Measurements from ENCODE around the gene GP5.

DNA sequence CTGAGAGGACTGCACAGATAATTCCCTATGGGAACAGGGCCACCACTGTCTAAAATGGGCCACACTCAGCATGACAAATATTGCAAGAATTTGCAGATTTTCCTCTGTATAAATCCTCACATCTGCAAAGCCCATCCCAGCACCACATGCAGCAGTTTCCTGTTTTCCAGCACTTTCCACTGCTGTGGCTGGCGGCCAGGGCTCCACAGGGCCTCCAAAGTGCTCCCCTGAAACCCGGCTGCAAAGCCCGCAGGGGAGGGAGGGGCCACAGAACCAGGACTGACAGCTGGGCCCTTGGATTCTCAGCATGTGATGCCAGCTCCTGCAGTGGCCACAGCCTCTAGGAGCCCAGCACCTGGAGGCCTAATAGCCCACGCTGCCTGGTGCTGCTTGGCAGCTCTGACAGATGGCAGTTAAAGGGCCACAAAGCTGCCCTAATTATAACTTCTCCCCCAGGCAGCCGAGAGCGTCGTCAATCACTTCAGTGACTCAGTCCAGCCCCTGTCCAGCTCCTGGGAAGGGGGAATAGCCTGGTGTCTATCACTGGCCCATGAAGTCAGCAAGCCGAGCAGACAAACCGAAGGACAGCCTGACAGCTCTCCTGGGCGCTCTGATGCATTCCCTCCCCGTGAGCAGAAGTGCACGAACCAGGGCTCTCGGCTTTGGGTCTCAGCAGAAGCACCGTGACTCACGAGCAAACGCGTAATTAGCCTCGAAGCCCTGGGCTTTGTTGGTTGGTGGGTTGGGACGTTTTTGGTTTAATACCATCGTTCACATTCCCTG lies 34.2 kb downstream of the GP5 start:
- TF ChIP-seq, protein P1, sequence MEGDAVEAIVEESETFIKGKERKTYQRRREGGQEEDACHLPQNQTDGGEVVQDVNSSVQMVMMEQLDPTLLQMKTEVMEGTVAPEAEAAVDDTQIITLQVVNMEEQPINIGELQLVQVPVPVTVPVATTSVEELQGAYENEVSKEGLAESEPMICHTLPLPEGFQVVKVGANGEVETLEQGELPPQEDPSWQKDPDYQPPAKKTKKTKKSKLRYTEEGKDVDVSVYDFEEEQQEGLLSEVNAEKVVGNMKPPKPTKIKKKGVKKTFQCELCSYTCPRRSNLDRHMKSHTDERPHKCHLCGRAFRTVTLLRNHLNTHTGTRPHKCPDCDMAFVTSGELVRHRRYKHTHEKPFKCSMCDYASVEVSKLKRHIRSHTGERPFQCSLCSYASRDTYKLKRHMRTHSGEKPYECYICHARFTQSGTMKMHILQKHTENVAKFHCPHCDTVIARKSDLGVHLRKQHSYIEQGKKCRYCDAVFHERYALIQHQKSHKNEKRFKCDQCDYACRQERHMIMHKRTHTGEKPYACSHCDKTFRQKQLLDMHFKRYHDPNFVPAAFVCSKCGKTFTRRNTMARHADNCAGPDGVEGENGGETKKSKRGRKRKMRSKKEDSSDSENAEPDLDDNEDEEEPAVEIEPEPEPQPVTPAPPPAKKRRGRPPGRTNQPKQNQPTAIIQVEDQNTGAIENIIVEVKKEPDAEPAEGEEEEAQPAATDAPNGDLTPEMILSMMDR (IDR thresholded peaks at IDR 0.05): no peak
- TF ChIP-seq POLR2A (IDR thresholded peaks at IDR 0.05): no peak

Data from prostate gland (tissue), 2 donors.